ENCODE measurements around the gene KRTAP10-7.
"Not testable (repeated sequence)": the region's sequence is repeated elsewhere in the genome, so short reads cannot be mapped to it uniquely, and the experiment has no call there.

The KRTAP10-7 gene

GRCh38 chr21:44571844-44572782 lies 28.3 kb upstream of the KRTAP10-7 start:
- DNase-seq: no peak

- no peak for DNase-seq
Observed at GRCh38 chr21:44572959-44573583, 27.3 kb upstream of the KRTAP10-7 start.

- DNase-seq: peak in 1 of 2 experiments; percentile 32
Observed at GRCh38 chr21:44573630-44574456, 26.6 kb upstream of the KRTAP10-7 start, which contains the start of gene KRTAP10-4. TSS of gene KRTAP10-4 (plus strand) at chr21:44573729. CDS start at chr21:44573759, 30 bp downstream.

DNA sequence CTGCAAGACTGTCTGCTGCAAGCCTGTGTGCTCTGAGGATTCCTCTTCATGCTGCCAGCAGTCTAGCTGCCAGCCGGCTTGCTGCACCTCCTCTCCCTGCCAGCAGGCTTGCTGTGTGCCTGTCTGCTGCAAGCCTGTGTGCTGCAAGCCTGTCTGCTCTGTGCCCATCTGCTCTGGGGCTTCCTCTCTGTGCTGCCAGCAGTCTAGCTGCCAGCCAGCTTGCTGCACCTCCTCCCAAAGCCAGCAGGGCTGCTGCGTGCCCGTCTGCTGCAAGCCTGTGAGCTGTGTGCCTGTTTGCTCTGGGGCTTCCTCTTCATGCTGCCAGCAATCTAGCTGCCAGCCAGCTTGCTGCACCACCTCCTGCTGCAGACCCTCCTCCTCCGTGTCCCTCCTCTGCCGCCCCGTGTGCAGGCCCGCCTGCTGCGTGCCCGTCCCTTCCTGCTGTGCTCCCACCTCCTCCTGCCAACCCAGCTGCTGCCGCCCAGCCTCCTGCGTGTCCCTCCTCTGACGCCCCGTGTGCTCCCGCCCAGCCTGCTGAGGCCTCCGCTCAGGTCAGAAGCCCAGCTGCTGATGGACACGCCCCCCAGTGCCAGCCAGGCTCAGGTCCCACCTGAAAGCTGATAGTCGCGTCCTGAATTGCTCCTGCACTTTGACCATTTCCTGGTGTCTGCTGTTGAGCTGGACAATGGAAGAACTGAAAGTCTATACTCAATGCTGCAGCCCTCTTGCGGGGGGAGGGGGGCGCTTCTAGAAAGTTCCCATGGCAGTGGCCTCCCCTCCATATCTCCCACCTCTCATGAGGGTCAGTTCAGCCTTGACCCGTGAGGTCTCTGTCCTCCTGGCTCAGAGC lies 25.7 kb upstream of the KRTAP10-7 start:
- DNase-seq: no peak

DNA sequence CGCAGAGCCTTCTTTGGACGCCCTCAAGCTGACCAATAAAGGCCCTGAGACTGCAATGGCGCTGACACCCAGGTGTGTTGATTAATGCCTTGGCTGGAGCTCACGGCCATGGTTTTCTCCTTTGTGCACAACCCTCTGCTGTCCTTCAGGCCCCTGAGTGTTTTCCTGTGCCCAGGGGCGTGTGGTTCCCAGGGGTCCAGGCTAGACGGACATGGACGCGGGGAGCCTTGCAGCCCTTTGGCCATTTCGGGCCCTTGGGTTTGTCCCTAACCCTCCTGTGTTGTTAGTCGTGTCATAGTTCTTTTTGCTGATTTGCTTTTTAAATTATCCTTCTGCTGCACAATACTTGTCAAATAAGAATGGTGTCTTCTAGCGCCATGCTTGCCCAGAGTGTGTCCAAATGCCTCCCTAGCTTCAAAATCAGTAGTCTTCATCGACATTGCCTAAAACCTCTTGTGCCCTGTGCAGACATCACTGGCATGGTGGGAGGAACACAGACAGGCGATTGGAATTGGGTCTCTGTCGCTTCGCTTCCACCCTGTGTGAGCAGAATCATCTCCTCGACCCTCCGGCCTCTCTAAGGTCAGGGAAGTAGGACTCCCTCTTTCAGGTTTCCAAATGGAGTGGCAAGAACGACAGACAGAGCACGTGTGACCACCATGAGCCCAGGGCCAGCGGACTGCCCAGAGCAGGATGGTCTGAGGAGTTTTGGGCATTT lies 24.9 kb upstream of the KRTAP10-7 start:
- DNase-seq: no peak

- no peak for DNase-seq
Observed at GRCh38 chr21:44576025-44576420, 24.4 kb upstream of the KRTAP10-7 start.

DNA sequence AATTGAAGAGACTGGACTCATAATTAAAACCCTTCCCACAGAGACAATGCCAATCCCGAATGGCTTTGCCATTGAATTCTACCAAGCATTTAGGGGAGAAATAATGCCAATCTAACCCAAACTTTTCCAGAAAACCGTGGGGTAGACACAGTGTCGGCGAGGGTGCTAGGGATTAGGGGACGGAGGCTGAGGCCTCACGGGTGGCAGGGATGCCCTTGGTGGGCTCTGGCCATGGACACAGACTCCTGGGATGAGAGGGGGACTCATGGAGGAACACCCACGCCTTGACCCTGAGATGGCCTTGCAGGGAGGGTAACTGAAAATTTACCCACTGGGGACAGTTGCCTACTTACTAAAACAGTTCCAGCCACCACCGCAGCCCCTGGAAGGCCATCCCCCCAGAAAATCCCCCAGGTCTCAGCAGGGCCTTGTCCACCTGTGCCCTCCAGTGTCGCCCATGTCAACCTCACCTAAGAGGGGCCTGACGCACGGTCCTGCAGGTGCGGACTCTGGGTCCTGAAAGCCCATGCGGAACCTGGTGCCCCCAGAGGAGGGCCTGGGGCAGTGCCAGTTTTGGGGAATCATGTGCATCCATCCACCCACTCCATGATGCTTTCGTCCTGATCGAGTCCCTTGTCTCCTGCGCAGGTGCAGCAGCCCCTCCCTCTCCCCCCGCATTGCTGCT lies 21.9 kb upstream of the KRTAP10-7 start:
- no peak for DNase-seq

GRCh38 chr21:44579056-44579832 lies 21.2 kb upstream of the KRTAP10-7 start:
- DNase-seq: no peak

DNA sequence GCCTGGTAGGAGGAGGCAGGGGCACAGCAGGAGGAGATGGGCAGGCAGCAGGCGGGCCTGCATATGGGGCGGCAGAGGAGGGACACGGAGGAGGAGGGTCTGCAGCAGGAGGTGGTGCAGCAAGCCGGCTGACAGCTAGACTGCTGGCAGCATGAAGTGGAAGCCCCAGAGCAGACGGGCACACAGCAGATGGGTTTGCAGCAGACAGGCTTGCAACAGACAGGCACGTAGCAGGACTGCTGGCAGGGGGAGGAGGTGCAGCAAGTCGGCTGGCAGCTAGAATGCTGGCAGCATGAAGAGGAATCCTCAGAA lies 20.6 kb upstream of the KRTAP10-7 start:
- no peak for DNase-seq

DNA sequence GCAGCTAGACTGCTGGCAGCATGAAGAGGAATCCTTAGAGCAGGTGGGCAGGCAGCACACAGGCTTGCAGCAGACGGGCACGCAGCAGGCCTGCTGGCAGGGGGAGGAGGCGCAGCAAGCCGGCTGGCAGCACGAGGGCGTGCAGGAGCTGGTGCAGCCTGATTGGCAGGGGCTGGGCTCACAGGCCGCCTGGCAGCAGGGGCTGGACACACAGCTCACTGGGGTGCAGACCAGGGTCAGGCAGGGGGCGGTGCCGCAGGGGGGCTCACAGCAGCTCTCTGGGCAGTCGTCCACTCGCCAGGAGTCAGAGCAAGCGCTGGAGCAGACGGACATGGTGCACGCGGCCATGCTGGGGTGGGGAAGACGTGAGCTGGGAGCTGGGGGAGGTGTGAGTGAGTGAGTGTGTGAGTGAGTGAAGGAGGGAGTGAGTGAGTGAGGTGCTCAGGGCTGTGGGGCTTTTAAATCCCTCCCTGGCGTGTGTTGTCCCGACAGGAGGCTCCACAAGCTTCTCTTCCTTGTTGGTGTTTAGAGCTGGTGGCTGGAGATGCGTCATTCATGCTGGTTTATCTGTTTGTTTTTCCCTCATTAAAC lies 20.1 kb upstream of the KRTAP10-7 start, which contains the start of gene KRTAP10-5:
TSS of gene KRTAP10-5 (minus strand) at position 374 of the 591 bp plus-strand sequence. CDS start at position 348, 26 bp downstream.
- not testable (repeated sequence) for DNase-seq

DNA sequence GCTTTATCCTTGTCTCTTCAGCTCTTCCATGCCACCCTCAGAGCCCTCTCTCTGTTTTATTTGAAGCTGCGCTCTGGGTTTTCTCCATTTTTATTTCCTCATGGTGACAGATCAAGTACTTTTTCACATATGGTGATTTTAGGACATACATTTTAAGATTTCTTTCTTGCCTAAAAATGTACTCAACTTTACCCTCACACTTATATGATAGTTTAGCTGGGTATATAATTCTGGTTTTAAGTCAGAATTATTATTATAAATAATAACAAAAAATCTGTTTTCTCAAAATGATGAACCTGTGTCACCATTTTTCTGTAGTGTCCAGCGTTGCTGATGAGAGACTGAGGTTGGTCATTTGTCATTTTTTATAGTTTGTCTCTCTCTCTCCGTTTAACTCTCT lies 19.2 kb upstream of the KRTAP10-7 start:
- no peak for DNase-seq

GRCh38 chr21:44582055-44582454 lies 18.3 kb upstream of the KRTAP10-7 start:
- no peak for DNase-seq

- peak in 1 of 2 experiments; percentile 55 for DNase-seq
Observed at GRCh38 chr21:44583089-44583799, 17.2 kb upstream of the KRTAP10-7 start.

- DNase-seq: peak in 1 of 2 experiments; percentile 56
Observed at GRCh38 chr21:44583800-44584147, 16.6 kb upstream of the KRTAP10-7 start.

DNA sequence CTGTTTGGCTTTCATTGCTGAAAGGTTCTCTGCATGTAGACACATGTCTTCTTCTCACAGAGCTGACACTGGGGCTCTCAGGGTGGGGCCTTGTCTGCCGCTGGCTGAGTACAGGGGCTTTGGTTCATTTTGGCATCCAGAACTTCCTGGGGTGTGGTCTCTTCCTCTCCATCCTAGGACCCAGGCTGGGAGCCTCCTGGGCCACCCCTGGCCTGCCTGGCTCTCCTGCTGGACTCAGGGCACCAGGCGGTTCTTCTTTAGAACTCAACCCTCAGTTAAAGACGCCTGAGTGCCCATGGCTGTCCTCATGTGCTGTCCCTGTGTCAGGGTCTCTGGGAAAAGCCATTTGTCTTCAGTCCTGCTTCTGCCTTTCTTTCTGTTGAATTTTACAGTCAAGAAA lies 14.5 kb upstream of the KRTAP10-7 start:
- DNase-seq: no peak

DNA sequence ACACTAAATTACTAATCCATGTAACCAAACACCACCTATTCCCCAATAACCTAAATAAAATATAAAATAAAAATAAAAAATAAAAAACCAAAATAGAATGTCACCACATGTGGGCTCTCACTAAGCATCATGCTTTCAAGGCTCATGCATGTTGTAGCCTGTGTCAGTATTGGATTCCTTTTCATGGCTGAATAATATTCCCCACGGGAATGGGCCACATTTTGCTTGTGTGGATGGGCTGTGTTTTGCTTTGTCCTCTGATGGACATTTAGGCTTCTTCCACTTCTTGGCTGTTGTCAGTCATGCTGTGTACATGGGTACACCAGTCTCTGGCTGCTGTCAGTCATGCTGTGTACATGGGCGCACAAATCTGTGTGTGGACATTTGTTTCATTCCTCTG lies 11.3 kb upstream of the KRTAP10-7 start:
- no peak for DNase-seq

DNA sequence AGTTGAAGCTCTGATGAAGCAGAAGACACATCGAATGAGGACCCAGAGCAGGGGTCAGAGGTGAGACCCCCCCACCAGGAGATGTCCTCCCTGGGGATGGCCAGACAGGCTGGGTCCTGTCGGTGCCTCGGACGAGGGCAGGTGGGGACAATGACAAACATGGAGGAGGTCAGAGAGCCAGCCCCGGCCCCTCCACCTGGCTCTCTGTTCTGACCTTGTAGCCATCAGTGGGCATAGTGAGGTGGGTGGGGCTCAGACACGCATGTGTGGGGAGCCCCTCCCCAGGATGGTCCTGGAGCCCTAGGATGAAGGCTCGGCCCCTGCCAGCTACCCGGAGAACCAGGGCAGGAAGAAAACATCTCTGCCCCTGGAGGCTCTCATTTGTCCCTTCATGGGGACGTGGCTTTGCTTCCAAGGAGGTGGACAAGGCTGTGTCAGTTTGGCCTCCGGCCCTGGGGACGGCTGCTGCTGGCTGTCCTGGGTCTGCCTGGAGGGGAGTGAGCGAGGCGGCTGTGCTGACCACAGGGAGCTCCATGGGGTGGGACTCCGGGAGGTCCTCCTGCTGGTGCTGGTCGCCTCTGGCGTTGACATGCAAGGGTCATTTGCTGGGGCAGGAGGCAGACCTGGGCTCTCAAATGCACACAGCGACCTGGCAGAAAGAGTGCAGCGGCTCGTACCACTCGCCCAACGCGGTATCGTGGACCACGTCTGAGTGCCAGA lies 10.7 kb upstream of the KRTAP10-7 start:
- DNase-seq: no peak

DNA sequence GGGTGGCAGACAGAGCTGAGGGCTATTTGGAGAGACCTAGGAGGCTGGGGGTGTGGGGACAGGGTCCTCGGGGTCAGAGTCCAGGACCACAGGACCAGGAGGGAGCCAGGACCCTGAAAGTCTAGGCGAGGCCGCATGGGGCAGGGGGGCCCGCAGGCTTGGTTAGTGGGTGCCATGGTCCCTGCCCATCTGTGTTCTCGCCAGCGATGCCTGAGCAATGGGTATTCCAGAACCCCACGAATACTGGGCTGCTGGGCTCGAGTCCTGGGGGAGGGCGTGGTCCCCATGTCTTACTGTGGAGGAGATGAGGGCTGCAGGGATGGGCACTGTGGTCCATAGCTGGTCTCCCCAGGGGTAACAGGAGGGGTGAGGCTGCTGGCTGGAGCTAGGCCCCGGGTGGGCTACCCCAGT lies 10.1 kb upstream of the KRTAP10-7 start:
- no peak for DNase-seq
